PC-3 (cell line): Measurements from ENCODE around the gene THBS2. TPM values are rescaled to one million over a fixed set of nuclear protein-coding genes. Genes with fewer than 3 reads are reported as not detected.
"Not testable (repeated sequence)": the region's sequence is repeated elsewhere in the genome, so short reads cannot be mapped to it uniquely, and the experiment has no call there.

Source experiments
- ATAC-seq: fragments of 200-7000 bp; cut with Tn5 transposase; 2 replicates; pipeline ENCODE4 v1.9.1; 2020; ENCODE audit warnings: mild to moderate bottlenecking, moderate library complexity
- BruUV-seq: library from RNA; stranded (reverse); fragments of 400-500 nt; replicated peaks from 2 replicates; lab custom pipeline; 2021; lab: Mats Ljungman, UMichigan
- CTCF ChIA-PET: fragments of 300-600 bp; sonication (Branson Sonifier 250); formaldehyde crosslinking; loops from one replicate; lab custom pipeline; 2022; ENCODE audit warnings: antibody characterized with exemption; lab: Charles Lee
- POLR2A ChIA-PET: fragments of 300-600 bp; sonication (Branson Sonifier 250); formaldehyde crosslinking; loops from one replicate; lab custom pipeline; 2022; ENCODE audit warnings: antibody characterized with exemption; ENCODE audit not compliant: unreplicated experiment; lab: Charles Lee
- DNase-seq: peaks from one replicate; pipeline ENCODE4 v3.0.0-alpha.2; 2015
- H2AFZ ChIP-seq: fragments of 300-600 bp; sonication (generic); 2 replicates; pipeline ENCODE4 v1.6.0; 2016; ENCODE audit warnings: antibody characterized with exemption, low read length
- H3F3A ChIP-seq: fragments of 300-600 bp; sonication (generic); one replicate; pipeline ENCODE4 v1.6.0; 2017; ENCODE audit warnings: antibody characterized with exemption, low read length, control low read depth, mild to moderate bottlenecking; ENCODE audit not compliant: unreplicated experiment
- H3K27ac ChIP-seq: fragments of 300-600 bp; sonication (generic); 2 replicates; pipeline ENCODE4 v1.5.1; 2016; ENCODE audit warnings: mild to moderate bottlenecking, low read length
- H3K27me3 ChIP-seq: fragments of 300-600 bp; sonication (generic); 2 replicates; pipeline ENCODE4 v1.6.1; 2016; ENCODE audit warnings: low read length, mixed read lengths
- H3K36me3 ChIP-seq: fragments of 300-600 bp; sonication (generic); 2 replicates; pipeline ENCODE4 v1.6.1; 2016; ENCODE audit warnings: low read depth, mixed run types, low read length, mixed read lengths
- H3K4me1 ChIP-seq: fragments of 300-600 bp; sonication (generic); 2 replicates; pipeline ENCODE4 v1.5.1; 2016; ENCODE audit warnings: low read length; ENCODE audit not compliant: insufficient read depth
- H3K4me2 ChIP-seq: fragments of 300-600 bp; sonication (generic); 2 replicates; pipeline ENCODE4 v1.6.0; 2016; ENCODE audit warnings: low read length
- H3K4me3 ChIP-seq: fragments of 300-600 bp; sonication (generic); 2 replicates; pipeline ENCODE4 v1.5.1; 2016; ENCODE audit warnings: mild to moderate bottlenecking, low read length, mixed read lengths
- H3K79me2 ChIP-seq: fragments of 300-600 bp; sonication (generic); 2 replicates; pipeline ENCODE4 v1.6.1; 2017; ENCODE audit warnings: low read length, mixed read lengths
- H3K9ac ChIP-seq: fragments of 300-600 bp; sonication (generic); 2 replicates; pipeline ENCODE4 v1.6.0; 2016; ENCODE audit warnings: mild to moderate bottlenecking, low read length
- H3K9me2 ChIP-seq: fragments of 300-600 bp; sonication (generic); replicated peaks from 2 replicates; pipeline ENCODE4 v1.6.1; 2016; ENCODE audit warnings: mixed run types, low read length, mixed read lengths
- H3K9me3 ChIP-seq: fragments of 300-600 bp; sonication (generic); 2 replicates; pipeline ENCODE4 v1.6.1; 2016; ENCODE audit warnings: low read length, mixed read lengths
- H4K20me1 ChIP-seq: fragments of 300-600 bp; sonication (generic); 2 replicates; pipeline ENCODE4 v1.6.1; 2016; ENCODE audit warnings: low read length, mixed read lengths
- CTCF ChIP-seq: fragments of 300-600 bp; sonication (generic); conservative IDR thresholded peaks from 2 replicates; pipeline ENCODE4 v1.5.1; 2017; ENCODE audit warnings: antibody characterized with exemption, low read depth, mild to moderate bottlenecking, low read length
- EZH2 ChIP-seq: fragments of 300-600 bp; sonication (generic); IDR thresholded peaks from one replicate; pipeline ENCODE4 v1.6.1; 2017; ENCODE audit warnings: antibody characterized with exemption, mild to moderate bottlenecking, low read length; ENCODE audit not compliant: unreplicated experiment
- EZH2phosphoT487 ChIP-seq: fragments of 300-600 bp; sonication (generic); IDR thresholded peaks from 2 replicates; pipeline ENCODE4 v1.6.1; 2018; ENCODE audit warnings: mild to moderate bottlenecking, antibody characterized with exemption, low read length, borderline replicate concordance
- intact Hi-C: fragments of 100-400 bp; cut with micrococcal nuclease; formaldehyde crosslinking; loops from 2 replicates; pipeline ENCODE4 v1.9.0; 2023
- total RNA-seq: library from RNA; depleted of rRNA; stranded (reverse); fragments of >200 nt; gene quantifications from 2 replicates; pipeline ENCODE4 v1.2.3, GENCODE V29; 2014

The THBS2 gene
- total RNA-seq, 1 experiment from 2014 or later, result not detected

GRCh38 chr6:169263836-169264608 lies 10.4 kb upstream of the THBS2 start:
- BruUV-seq, result no TSS peak
- H3K4me3 ChIP-seq, result no peak overlapping the region

GRCh38 chr6:169263374-169263773 lies 9.7 kb upstream of the THBS2 start:
- no peak overlapping the region for H3K9ac ChIP-seq
- H4K20me1 ChIP-seq, result no peaks in the 10 kb centered on the region
- DNase-seq (no peak), ATAC-seq (no peak)
- H3K27me3 ChIP-seq, result no peaks in the 10 kb centered on the region
- no peaks in the 10 kb centered on the region for H3F3A ChIP-seq
- no TSS peak for BruUV-seq
- H3K9me2 ChIP-seq, result no peaks in the 10 kb centered on the region
- intact Hi-C loops, result no loop called here
- no peak overlapping the region for H3K4me2 ChIP-seq
- no peaks in the 10 kb centered on the region for H3K4me1 ChIP-seq
- ChIA-PET POLR2A (no interaction called here), CTCF (no interaction called here)
- no peaks in the 10 kb centered on the region for H3K36me3 ChIP-seq
- TF ChIP-seq EZH2 (no peak), EZH2phosphoT487 (no peak), CTCF (no peak)
- H3K27ac ChIP-seq, result no peak overlapping the region
- no peak overlapping the region for H3K4me3 ChIP-seq
- H2AFZ ChIP-seq, result no peak overlapping the region
- no peaks in the 10 kb centered on the region for H3K9me3 ChIP-seq
- no peaks in the 10 kb centered on the region for H3K79me2 ChIP-seq

More at GRCh38 chr6:169263836-169264608, 10.4 kb upstream of the THBS2 start:
- DNase-seq (peak; percentile 71), ATAC-seq (no peak)
- H3K79me2 ChIP-seq, result no peaks in the 10 kb centered on the region
- no peak overlapping the region for H3K27ac ChIP-seq
- no peaks in the 10 kb centered on the region for H3K9me2 ChIP-seq
- no peaks in the 10 kb centered on the region for H3K36me3 ChIP-seq
- H3K27me3 ChIP-seq, result no peaks in the 10 kb centered on the region
- no peaks in the 10 kb centered on the region for H4K20me1 ChIP-seq
- H3K9ac ChIP-seq, result no peak overlapping the region
- no peaks in the 10 kb centered on the region for H3K9me3 ChIP-seq
- intact Hi-C loops, result no loop called here
- H3F3A ChIP-seq, result no peaks in the 10 kb centered on the region
- no peaks in the 10 kb centered on the region for H3K4me1 ChIP-seq
- no peak overlapping the region for H2AFZ ChIP-seq
- H3K4me2 ChIP-seq, result no peak overlapping the region
- no peak for TF ChIP-seq EZH2phosphoT487
- TF ChIP-seq CTCF, result no peak
- TF ChIP-seq EZH2, result no peak
- ChIA-PET POLR2A (no interaction called here), CTCF (no interaction called here)

- CTCF ChIA-PET, H3K27me3 ChIP-seq, intact Hi-C loops, H4K20me1 ChIP-seq, H3K9me3 ChIP-seq, BruUV-seq, H3K27ac ChIP-seq, H3K9ac ChIP-seq, H2AFZ ChIP-seq, ATAC-seq, H3K4me3 ChIP-seq, DNase-seq, H3K4me1 ChIP-seq, H3F3A ChIP-seq, H3K36me3 ChIP-seq, H3K79me2 ChIP-seq, POLR2A ChIA-PET, H3K4me2 ChIP-seq, H3K9me2 ChIP-seq: not testable (repeated sequence)
These were observed 9.0 kb upstream of the THBS2 start for GRCh38 chr6:169262602-169263001.
